Middle frontal gyrus (tissue), 1 donor: ENCODE measurements around the gene ACTR1A.
"Not testable (repeated sequence)": the region's sequence is repeated elsewhere in the genome, so short reads cannot be mapped to it uniquely, and the experiment has no call there.

Source experiments
- DNase-seq: peaks from one replicate; pipeline ENCODE4 v3.0.0-alpha.2; 2015; ENCODE audit warnings: low spot score; ENCODE audit errors: extremely low spot score

The ACTR1A gene

GRCh38 chr10:102515724-102516123 lies 13.2 kb upstream of the ACTR1A start:
- no peak for DNase-seq

GRCh38 chr10:102514487-102515311 lies 12.2 kb upstream of the ACTR1A start:
- no peak for DNase-seq

GRCh38 chr10:102511583-102512274 lies 9.2 kb upstream of the ACTR1A start:
- DNase-seq = no peak

- DNase-seq = no peak
Measured at GRCh38 chr10:102509387-102509786, 6.9 kb upstream of the ACTR1A start.

GRCh38 chr10:102508506-102508905 lies 6.0 kb upstream of the ACTR1A start:
- no peak for DNase-seq

GRCh38 chr10:102507521-102507920 lies 5.0 kb upstream of the ACTR1A start:
- DNase-seq = no peak

GRCh38 chr10:102505462-102506115 lies 3.1 kb upstream of the ACTR1A start:
- DNase-seq = no peak

GRCh38 chr10:102504976-102505300 lies 2.4 kb upstream of the ACTR1A start:
- no peak for DNase-seq

GRCh38 chr10:102504179-102504975 lies 1.9 kb upstream of the ACTR1A start:
- no peak for DNase-seq

- DNase-seq = peak; percentile 97
Measured at GRCh38 chr10:102503264-102504178, 1.0 kb upstream of the ACTR1A start, which contains the start of gene SUFU. Gene SUFU (plus strand): TSS chr10:102503972. CDS start chr10:102504153, 181 bp downstream.

- peak; percentile 96 for DNase-seq
Measured at GRCh38 chr10:102502029-102502336, 529 bp downstream of the ACTR1A start.

GRCh38 chr10:102501201-102502028 lies 1.1 kb downstream of the ACTR1A start:
- no peak for DNase-seq

- not testable (repeated sequence) for DNase-seq
Measured at GRCh38 chr10:102500686-102501085, 1.8 kb downstream of the ACTR1A start.

- no peak for DNase-seq
Measured at GRCh38 chr10:102499356-102499755, 3.2 kb downstream of the ACTR1A start.

- no peak for DNase-seq
Measured at GRCh38 chr10:102497545-102497944, 5.0 kb downstream of the ACTR1A start.

GRCh38 chr10:102493771-102494170 lies 8.7 kb downstream of the ACTR1A start:
- DNase-seq = no peak

GRCh38 chr10:102492983-102493382 lies 9.5 kb downstream of the ACTR1A start:
- DNase-seq = no peak

GRCh38 chr10:102492344-102492939 lies 10.1 kb downstream of the ACTR1A start:
- no peak for DNase-seq

- no peak for DNase-seq
Measured at GRCh38 chr10:102491136-102491535, 11.4 kb downstream of the ACTR1A start.
